ELF-1 (cell line): ENCODE measurements around the gene CALM1.
A peak's percentile ranks its signal among the peaks of the same experiment; 100 is the strongest.

Source experiments
- DNase-seq: peaks from one replicate; pipeline ENCODE4 v3.0.0-alpha.2; 2016; ENCODE audit warnings: low read depth, low spot score

Gene CALM1

GRCh38 chr14:90442388-90442787, 45.6 kb downstream of the CALM1 start:
- DNase-seq = no peak

DNA sequence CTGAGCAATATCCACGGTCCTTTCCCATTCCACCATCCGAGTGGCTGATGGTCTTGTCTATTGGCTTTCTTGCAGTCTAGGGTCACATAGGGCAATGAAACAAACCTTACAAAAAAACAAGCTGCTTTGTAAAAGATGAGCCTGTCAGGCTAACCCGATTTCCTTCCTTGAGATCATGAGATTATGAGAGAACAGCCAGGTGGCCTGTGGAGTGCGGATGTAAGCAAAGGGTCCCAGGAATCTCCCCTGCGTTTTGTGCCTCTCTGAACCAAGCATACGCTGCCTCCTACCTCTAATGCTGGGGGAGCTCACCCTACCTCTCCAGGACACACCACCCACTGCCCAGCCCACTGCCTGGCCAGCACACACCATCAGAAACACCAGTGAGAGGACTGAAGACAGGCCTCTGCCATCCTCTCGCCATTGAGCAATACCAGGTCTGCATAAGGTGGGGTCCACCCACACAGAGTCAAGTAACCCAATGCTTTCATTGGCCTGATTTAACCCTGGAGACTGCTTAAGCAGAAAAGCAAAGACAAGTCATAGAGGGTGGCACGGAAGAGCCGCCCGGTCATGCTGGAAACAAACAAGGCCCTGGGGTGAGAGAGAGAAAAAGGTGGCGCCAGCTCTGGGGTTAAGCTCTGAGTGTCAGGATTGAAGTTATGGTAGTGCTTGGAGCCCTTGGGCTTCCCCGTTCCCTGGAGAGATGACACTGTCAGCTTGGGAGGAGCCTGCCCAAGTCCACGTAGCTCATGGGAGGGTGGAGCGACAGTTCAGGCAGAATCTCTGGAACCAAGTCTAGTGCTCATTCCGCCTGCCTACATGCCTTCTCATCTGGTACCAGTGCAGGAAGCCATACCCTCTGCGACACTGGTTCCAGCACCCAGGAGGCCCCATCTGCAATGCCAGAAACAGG, 46.6 kb downstream of the CALM1 start:
- DNase-seq = no peak

DNA sequence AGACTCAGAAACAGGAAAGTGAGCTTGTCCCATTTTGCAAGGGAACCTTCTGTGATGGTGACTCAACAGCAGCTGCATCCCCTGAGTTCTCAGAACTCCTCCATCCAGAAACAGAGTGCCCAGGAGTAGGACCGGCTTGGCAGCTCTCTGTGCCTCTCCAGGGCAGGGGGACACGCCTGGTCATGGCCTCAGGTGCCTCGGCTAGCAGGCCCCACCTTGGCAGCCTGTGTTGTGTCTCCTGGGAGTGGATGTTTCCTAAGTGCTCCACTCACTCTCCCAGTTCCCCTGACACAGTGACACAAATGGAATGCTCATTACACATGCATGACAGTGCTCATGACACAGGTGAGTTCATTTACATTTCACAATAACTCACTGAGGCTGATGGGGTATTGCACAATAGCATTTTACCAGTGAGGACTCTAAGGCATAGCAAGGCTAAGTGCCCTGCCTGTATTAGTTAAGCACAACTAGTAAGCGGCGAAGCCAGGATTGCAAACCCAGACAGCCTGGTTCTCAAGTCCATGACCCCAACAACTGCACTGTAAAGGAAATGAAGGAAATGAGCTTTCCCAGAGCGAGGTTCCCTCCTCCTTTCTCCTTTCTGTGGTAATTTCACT, 47.4 kb downstream of the CALM1 start:
- DNase-seq = no peak

DNA sequence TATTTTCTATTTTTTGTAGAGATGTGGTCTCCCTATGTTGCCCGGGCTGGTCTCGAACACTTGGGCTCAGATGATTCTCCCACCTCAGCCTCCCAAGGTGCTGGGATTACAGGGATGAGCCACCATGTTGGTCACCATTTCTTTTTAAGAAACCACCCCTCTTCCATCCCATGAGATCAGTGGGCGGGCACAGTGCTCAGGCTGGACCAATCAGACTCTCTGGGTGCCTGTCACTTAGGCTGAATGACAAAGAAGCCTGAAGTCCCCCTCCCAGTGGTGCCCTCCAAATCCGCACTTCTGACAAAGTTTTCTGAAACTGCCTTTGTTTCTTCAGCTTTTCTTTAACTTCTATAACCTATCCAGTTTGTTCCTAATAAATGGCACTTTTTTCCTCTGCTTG, 48.2 kb downstream of the CALM1 start:
- peak; percentile 49 for DNase-seq

GRCh38 chr14:90446405-90446804, 49.6 kb downstream of the CALM1 start:
- DNase-seq = no peak

DNA sequence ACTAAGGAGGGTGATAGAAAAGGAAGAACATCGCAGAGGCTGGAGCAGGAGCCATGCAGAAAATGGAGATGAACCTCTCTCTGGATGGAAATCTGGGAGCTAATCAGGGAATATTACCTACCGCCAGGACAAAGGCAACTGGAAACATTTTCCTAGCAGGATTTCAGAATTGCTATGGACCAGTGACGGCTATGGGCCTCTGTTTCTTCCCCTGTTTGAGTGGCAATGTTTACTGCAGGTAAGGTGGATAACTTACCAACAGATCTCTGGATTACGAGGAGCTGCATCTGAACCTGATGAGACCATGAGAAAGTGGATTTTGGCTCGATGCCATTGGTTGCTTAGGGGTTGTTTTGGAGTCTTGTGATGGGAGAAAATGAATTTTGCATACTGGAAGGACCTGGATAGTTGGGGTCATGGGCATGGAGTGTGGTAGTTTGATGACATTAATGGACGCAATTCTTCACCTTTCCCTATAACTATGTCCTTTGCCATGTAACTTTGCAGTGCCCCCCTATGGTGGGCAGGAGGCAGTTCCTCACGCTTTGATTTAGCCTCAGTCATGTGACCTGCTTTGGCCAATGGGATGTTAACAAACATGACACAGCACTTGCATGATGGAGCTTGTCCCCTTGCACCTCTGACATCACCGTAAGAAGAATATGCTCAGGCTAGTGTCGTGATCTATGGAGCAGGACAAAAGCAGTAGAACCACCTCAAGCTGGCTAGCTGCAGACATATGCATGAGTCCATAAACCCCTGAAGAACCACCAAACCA, 51.1 kb downstream of the CALM1 start:
- DNase-seq = no peak

- DNase-seq = no peak
Observed at GRCh38 chr14:90449411-90449810, 52.6 kb downstream of the CALM1 start.

DNA sequence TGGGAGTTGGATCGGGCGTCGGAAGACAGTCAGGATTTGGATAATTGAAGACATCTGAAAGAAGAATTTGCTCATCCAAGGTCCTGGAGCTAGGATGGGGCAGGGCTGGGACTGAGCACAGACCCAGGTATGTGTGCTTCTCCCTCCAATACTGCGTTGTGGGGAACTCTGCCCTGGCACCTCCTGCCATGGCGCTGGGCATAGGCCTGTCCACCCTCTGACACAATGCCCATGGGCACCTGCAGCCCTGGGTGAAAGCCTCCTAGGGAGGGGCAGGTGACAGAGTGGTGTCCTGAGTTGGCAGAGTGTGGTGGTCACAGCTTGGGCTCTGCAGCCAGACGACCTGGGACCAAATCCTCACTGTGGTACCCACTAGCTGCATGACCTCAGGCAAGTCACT, 53.3 kb downstream of the CALM1 start:
- no peak for DNase-seq

GRCh38 chr14:90450667-90451066, 53.8 kb downstream of the CALM1 start:
- DNase-seq = no peak

DNA sequence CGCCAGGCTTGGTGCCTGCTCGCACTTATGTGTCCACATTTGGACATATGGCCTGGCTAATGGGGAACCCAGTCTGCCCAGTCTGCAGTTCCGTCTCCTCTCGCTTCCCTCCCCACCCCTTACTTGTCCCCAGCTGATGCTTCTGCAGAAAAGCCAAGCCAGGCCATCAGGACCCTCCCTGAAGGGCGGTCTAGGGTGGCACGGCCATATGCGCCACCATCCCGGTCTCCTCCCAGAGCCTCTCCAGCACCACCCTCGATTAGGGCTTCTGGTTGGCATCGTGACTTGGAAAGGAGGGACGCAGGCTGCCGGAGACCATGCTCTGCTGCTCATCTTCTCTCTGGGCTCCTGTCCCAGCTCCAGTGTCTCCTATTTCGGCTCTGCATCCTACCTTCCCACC, 54.6 kb downstream of the CALM1 start:
- no peak for DNase-seq

DNA sequence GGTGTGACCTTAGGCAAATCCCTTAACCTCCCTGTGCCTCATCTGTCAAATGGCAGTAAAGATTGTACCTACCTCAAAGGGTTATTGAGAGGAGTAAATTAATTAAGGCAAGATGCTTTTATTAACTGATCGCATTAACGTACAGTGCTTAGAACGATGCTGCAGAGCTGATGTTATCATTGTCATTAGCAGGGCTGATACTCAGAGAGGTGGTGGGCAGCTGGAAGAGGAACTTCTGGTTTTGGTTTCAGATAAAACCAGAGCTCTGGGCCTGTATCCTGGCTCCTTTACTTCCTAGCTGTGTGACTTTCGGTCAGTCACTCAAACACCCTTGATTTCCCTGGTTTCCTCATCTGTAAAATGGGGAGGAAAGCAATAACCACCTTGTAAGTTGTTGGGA, 55.1 kb downstream of the CALM1 start:
- DNase-seq = no peak

DNA sequence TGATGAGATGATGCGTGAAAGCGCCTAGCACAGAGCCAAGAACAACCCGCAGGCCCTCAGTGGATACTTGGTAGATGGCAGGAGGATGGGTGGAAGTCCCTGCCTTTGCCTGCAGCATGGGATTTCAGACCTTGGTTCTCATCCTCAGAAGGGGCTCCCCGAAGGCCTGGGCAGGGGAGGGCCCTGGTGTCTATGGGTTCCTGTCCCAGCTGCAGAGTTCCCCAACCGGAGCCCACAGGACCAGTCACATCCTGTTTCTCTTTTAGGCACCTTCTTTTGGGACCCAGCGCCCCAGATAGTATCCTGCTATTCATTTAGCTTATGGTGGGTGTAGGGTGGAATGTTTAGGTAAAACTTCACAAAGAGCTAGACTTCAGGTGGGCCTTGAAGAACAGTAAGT, 55.5 kb downstream of the CALM1 start:
- no peak for DNase-seq

- DNase-seq = no peak
Observed at GRCh38 chr14:90453401-90453951, 56.6 kb downstream of the CALM1 start.

DNA sequence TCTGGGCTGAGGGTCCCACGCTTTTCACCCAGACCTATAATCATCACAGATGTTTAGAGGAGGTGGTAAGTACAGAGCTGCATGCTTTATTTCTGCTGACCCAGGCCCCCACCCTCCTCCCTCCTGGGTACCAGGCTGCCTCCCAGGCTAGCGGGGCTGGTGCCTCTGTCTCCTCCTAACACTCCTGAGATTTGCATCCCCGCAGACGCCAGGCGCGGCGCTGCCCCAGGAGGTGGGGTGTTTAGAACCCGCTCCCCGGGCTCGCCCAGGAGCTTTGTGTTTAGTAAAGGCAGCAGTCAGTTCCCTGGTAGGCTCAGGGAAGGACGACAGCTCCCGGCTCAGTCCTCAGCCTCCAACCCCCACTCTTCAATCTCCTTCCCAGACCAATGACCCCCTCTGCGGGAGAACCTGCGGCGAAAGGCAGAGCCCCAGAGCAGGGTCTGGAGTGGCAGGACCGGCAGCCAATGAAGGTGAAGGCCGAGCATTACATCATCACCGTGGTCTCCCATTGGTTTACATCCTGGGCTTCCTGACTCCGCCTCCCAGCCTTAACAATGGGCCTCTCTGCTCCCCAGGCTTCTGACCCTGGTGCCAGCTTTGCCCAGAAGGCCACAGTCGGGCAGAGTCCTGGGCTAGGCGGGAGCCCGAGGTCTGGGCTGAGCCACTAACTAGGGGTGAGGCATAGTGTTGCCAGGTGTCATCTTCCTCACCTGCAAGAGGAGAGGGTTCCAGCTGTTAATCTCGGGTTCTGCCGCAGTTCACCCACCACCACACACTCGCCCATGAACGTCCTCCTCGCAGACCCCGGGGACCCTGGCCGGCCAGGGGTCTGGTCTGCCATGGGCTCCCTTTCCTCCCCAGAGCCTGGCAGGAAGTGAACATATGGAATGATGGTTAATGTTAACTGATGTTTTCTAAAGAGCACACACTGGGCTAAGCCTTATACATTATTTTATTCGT, 57.5 kb downstream of the CALM1 start:
- DNase-seq = peak; percentile 98

DNA sequence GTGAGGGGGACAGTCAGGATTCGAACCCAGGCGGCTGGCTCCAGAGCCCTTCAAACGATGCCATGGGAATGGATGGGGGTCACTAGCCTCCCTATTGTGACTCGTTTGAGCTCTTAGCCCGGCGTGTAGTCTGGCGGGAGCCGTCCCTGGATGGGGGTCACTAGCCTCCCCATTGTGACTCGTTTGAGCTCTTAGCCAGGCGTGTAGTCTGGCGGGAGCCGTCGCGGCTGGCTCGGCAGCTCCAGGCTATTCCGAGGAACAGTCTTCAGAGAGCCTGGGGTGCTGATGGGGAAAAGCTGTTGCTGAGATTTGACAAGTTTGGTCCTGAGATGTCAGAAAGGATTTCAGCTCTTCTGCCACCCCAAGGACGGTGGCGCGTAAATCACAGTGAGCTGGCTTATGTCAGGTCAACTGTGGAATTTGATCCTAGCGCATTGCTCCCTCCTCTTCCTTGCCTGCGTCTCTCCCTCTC, 58.3 kb downstream of the CALM1 start:
- peak; percentile 62 for DNase-seq

DNA sequence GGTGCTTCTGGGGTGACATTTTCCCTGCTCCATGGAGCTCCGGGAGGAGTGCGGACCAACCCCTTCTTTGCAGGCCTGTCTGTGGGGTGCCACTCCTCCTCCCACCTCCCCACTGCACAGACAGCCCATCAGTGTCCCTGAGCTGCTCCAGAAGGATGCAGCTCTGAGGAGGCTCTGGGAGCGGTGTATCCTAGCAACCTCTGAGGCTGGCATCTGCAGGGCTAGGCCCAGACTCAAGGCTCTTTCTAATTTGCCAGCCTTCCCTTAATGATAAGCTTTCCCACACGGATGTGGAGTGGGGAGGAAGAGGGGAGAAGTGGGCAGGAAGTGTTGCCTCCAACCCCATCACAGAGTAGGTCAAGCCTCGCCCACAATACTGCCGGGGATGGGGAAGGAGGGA, 59.7 kb downstream of the CALM1 start:
- DNase-seq = no peak

DNA sequence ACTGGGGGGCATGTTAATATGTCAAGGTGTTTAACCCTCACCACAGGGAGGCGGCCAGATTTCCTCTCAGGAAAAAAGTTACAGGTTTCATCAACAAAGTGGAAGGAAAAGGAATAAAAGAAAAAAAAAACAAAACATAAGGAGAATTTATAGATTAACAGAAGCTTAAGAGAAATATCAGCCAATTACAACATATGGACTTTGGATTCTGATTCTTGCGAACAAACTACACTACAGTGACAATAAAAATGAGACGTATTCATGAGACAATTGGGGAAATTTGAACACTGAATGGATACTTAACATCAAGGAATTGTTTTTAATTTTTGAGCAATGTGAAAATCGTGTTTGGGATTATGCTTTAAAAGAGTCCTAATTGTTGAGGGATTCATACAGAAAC, 60.4 kb downstream of the CALM1 start:
- no peak for DNase-seq
